Activated CD4-positive, CD25-positive, alpha-beta regulatory T cell (primary cell): ENCODE results near the gene KRTAP5-1.
"Not testable (repeated sequence)": the region's sequence is repeated elsewhere in the genome, so short reads cannot be mapped to it uniquely, and the experiment has no call there.

Source experiments
- DNase-seq, 4 experiments: peaks; one replicate each; lab custom pipeline; 2025; lab: John Stamatoyannopoulos, UW

The KRTAP5-1 gene

GRCh38 chr11:1584661-1585370, at the start of gene KRTAP5-1:
Gene KRTAP5-1 (minus strand): TSS chr11:1585283. CDS start chr11:1585249, 34 bp downstream.
- not testable (repeated sequence) for DNase-seq

GRCh38 chr11:1633864-1634263, 48.8 kb upstream of the KRTAP5-1 start:
- no peak for DNase-seq

GRCh38 chr11:1632053-1632714, 47.1 kb upstream of the KRTAP5-1 start:
- no peak for DNase-seq

- DNase-seq: no peak
Measured at GRCh38 chr11:1631066-1631568, 46.0 kb upstream of the KRTAP5-1 start.

GRCh38 chr11:1630271-1630670, 45.2 kb upstream of the KRTAP5-1 start:
- DNase-seq: no peak

- no peak for DNase-seq
Measured at GRCh38 chr11:1629326-1630185, 44.5 kb upstream of the KRTAP5-1 start, which contains the start of gene KRTAP5-5. Gene KRTAP5-5 (plus strand): TSS chr11:1629775. CDS start chr11:1629841, 66 bp downstream.

GRCh38 chr11:1628506-1629325, 43.6 kb upstream of the KRTAP5-1 start:
- DNase-seq: peak in 2 of 4 experiments; percentile 9 to 37

GRCh38 chr11:1625541-1625940, 40.5 kb upstream of the KRTAP5-1 start:
- no peak for DNase-seq

- DNase-seq: no peak
Measured at GRCh38 chr11:1624621-1625020, 39.5 kb upstream of the KRTAP5-1 start.

GRCh38 chr11:1623716-1624115, 38.6 kb upstream of the KRTAP5-1 start:
- DNase-seq: no peak

GRCh38 chr11:1622086-1622485, 37.0 kb upstream of the KRTAP5-1 start, which contains the start of gene KRTAP5-4:
Gene KRTAP5-4 (minus strand): TSS chr11:1622138. CDS start chr11:1622093, 45 bp downstream.
- DNase-seq: no peak

GRCh38 chr11:1619449-1619848, 34.4 kb upstream of the KRTAP5-1 start:
- no peak for DNase-seq

- DNase-seq: no peak
Measured at GRCh38 chr11:1618231-1618630, 33.1 kb upstream of the KRTAP5-1 start.

GRCh38 chr11:1608363-1608762, 23.3 kb upstream of the KRTAP5-1 start, which contains the start of gene KRTAP5-3:
Gene KRTAP5-3 (minus strand): TSS chr11:1608463. CDS start chr11:1608385, 78 bp downstream.
- DNase-seq: no peak

- not testable (repeated sequence) for DNase-seq
Measured at GRCh38 chr11:1607901-1608300, 22.8 kb upstream of the KRTAP5-1 start.

GRCh38 chr11:1607156-1607845, 22.2 kb upstream of the KRTAP5-1 start:
- not testable (repeated sequence) for DNase-seq

GRCh38 chr11:1605923-1606322, 20.8 kb upstream of the KRTAP5-1 start:
- not testable (repeated sequence) for DNase-seq

- DNase-seq: no peak
Measured at GRCh38 chr11:1604711-1605110, 19.6 kb upstream of the KRTAP5-1 start.

- DNase-seq: no peak
Measured at GRCh38 chr11:1604181-1604580, 19.1 kb upstream of the KRTAP5-1 start.

- DNase-seq: no peak
Measured at GRCh38 chr11:1603629-1604028, 18.5 kb upstream of the KRTAP5-1 start.
